GM12891 (cell line): ENCODE measurements around the gene IFITM5.

Experiments used
- POLR2A ChIP-seq: IDR thresholded peaks from 2 replicates; pipeline ENCODE4 v1.6.1; 2011; ENCODE audit warnings: low read depth, low read length, control low read depth
- POLR2AphosphoS5 ChIP-seq: IDR thresholded peaks from 2 replicates; pipeline ENCODE4 v1.6.1; 2011; ENCODE audit warnings: low read depth, low read length, control low read depth
- SPI1 ChIP-seq: IDR thresholded peaks from 2 replicates; pipeline ENCODE4 v1.6.1; 2011; ENCODE audit warnings: low read depth, low read length, control low read depth
- TAF1 ChIP-seq: IDR thresholded peaks from 2 replicates; pipeline ENCODE4 v1.6.1; 2011; ENCODE audit warnings: low read depth, low read length, control low read depth

DNA sequence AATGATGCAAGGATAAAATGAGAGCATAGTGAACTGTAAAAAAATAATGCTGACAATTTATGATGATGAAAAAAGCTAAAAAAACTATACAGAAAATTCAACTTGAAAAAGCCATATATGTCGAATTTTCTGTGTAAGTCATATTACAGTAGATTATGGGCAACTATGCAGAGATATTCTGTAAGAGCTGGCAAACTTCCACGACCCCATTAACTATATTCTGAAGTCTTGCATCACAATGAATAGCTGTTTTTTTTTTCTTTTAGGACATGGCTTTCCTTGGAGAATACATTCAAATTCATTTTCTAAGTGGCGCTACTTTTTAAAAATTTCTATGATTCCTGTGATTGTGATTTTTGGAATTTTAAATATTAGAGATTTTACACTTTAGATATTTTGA, 44.1 kb downstream of the IFITM5 start:
- TF ChIP-seq POLR2A (no peak), POLR2AphosphoS5 (no peak), TAF1 (no peak), SPI1 (no peak)
